Fibroblast of the aortic adventitia (primary cell): ENCODE results near the gene JAKMIP1. TPM values are rescaled to one million over a fixed set of nuclear protein-coding genes. Genes with fewer than 3 reads are reported as not detected.

Experiments
- DNase-seq: peaks from one replicate; pipeline ENCODE4 v3.0.0-alpha.2; 2010; ENCODE audit warnings: low read depth
- H3K4me3 ChIP-seq: 2 replicates; pipeline ENCODE4 v1.5.1; 2011; ENCODE audit warnings: low read depth, mild to moderate bottlenecking, control low read depth, low read length, moderate library complexity
- CTCF ChIP-seq: IDR thresholded peaks from 2 replicates; pipeline ENCODE4 v1.5.1; 2011; ENCODE audit warnings: mild to moderate bottlenecking, low read length, control low read depth, inconsistent platforms; ENCODE audit not compliant: insufficient read depth
- total RNA-seq: library from RNA; depleted of rRNA; stranded (reverse); fragments of >200 nt; gene quantifications from 2 replicates; pipeline ENCODE4 v1.2.3, GENCODE V29; 2012; ENCODE audit warnings: low replicate concordance

Gene JAKMIP1
- total RNA-seq, 1 donor, result not detected

- DNase-seq, result no peak
- no peak overlapping the region for H3K4me3 ChIP-seq
- TF ChIP-seq CTCF, result no peak
These were observed 151.8 kb downstream of the JAKMIP1 start for GRCh38 chr4:6048537-6048936.

GRCh38 chr4:6047130-6047673 lies 153.1 kb downstream of the JAKMIP1 start:
- H3K4me3 ChIP-seq, result no peak overlapping the region
- no peak for TF ChIP-seq CTCF
- DNase-seq, result no peak

- no peak for DNase-seq
- TF ChIP-seq CTCF, result no peak
- no peak overlapping the region for H3K4me3 ChIP-seq
These were observed 153.7 kb downstream of the JAKMIP1 start for GRCh38 chr4:6046526-6047129.

GRCh38 chr4:6044805-6045204 lies 155.5 kb downstream of the JAKMIP1 start:
- no peak overlapping the region for H3K4me3 ChIP-seq
- no peak for DNase-seq
- TF ChIP-seq CTCF, result no peak

GRCh38 chr4:6044276-6044675 lies 156.1 kb downstream of the JAKMIP1 start:
- H3K4me3 ChIP-seq, result no peak overlapping the region

GRCh38 chr4:6043843-6044242 lies 156.5 kb downstream of the JAKMIP1 start:
- TF ChIP-seq CTCF, result no peak
- DNase-seq, result no peak
- H3K4me3 ChIP-seq, result no peak overlapping the region

More at GRCh38 chr4:6044276-6044675, 156.1 kb downstream of the JAKMIP1 start:
- DNase-seq, result no peak
- TF ChIP-seq CTCF, result no peak

- TF ChIP-seq CTCF, result no peak
- DNase-seq, result no peak
- no peak overlapping the region for H3K4me3 ChIP-seq
These were observed 157.2 kb downstream of the JAKMIP1 start for GRCh38 chr4:6043188-6043587.
